Measurements from ENCODE around the gene RPL26.
"Not testable (repeated sequence)": the region's sequence is repeated elsewhere in the genome, so short reads cannot be mapped to it uniquely, and the experiment has no call there.

The RPL26 gene

DNA sequence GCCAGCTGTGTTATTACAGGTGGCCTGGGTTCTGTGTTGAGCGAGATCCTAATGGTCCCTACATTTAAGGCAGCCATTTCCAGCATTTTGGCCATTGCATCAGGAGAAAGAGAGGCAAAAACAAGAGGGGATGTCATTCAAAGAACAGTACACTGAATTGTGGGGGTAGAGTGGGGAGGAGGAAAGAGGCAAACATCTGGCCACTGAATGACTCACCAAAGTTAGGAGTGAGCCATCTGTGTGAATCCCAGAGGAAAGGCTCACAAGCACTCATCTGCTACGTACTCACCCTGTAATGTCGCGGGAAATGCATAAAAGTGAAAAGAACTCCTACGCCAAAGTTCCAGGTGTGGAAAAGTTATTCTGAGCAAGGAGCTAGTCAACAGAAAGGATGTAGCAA, 23.2 kb downstream of the RPL26 start:
- no peak for DNase-seq (ENCODE audit: low read depth)
- TF ChIP-seq, protein P1, sequence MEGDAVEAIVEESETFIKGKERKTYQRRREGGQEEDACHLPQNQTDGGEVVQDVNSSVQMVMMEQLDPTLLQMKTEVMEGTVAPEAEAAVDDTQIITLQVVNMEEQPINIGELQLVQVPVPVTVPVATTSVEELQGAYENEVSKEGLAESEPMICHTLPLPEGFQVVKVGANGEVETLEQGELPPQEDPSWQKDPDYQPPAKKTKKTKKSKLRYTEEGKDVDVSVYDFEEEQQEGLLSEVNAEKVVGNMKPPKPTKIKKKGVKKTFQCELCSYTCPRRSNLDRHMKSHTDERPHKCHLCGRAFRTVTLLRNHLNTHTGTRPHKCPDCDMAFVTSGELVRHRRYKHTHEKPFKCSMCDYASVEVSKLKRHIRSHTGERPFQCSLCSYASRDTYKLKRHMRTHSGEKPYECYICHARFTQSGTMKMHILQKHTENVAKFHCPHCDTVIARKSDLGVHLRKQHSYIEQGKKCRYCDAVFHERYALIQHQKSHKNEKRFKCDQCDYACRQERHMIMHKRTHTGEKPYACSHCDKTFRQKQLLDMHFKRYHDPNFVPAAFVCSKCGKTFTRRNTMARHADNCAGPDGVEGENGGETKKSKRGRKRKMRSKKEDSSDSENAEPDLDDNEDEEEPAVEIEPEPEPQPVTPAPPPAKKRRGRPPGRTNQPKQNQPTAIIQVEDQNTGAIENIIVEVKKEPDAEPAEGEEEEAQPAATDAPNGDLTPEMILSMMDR (IDR thresholded peaks at IDR 0.05; ENCODE audit: control insufficient read depth, insufficient read depth, low read depth, low read length, missing control alignments), result no peak
- H3K4me3 ChIP-seq (ENCODE audit: control insufficient read depth, low read depth, low read length), result no peak overlapping the region

DNA sequence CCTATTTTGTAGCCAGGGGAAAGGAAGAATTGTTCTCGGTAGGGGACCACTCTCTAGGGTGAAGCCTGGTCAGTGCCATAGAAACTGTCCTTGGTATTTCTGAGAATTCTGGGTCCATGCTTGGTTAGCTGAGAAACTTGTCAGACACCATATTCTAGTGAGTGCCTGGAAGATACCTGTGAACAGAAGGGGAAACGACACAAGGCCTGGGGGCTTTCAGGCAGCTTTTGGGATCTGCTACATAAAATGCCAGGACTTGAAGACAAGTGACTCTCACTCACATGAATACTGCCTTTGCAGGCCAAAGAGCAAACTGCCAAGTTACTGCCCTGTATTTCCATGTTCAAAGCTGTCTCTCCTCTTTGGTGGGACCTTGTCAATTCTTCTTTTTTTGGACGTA, 25.1 kb downstream of the RPL26 start:
- no peak for DNase-seq (ENCODE audit: low read depth)

DNA sequence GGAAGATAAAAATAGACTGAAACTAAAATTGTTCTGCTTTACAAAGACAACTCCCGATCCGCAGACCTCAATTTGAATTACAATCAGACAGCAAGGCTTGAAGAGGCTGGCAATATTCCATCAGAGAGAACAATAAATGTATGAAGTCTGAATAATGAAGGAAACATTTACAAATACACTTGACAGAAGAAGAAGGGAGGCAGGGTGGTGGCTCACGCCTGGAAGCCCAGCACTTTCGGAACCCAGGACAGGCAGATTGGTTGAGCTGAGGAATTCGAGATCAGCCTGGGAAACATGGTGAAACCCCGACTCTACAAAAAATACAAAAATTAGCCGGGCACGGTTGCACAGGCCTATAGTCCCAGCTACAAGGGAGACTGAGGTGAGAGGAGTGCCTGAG, 28.8 kb downstream of the RPL26 start:
- TF ChIP-seq, protein P1 (IDR thresholded peaks at IDR 0.05; ENCODE audit: control insufficient read depth, insufficient read depth, low read depth, low read length, missing control alignments), result no peak
- H3K4me3 ChIP-seq (ENCODE audit: control insufficient read depth, low read depth, low read length), result no peak overlapping the region
- DNase-seq (ENCODE audit: low read depth), result no peak

More for the DNA sequence above, 25.1 kb downstream of the RPL26 start:
- H3K4me3 ChIP-seq (ENCODE audit: control insufficient read depth, low read depth, low read length), result no peak overlapping the region
- TF ChIP-seq, protein P1 (IDR thresholded peaks at IDR 0.05; ENCODE audit: control insufficient read depth, insufficient read depth, low read depth, low read length, missing control alignments), result no peak

DNA sequence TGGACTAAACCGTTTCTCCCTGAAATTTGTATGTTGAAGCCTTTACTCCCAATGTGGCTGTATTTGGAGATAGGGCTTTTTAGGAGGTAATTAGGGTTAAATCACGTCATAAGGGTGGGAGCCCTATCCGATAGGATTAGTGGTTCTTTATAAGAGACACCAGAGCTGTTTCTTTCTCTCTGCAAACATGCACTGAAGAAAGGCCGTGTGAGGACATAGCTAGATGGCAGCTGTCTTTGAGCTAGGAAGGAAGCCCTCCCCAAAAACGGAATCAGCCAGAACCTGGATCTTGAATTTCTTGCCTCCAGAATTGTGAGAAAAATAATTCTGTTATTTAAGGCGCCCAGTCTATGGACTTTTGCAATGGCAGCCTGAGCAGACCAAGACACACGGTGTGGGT, 29.3 kb downstream of the RPL26 start:
- TF ChIP-seq, protein P1 (IDR thresholded peaks at IDR 0.05; ENCODE audit: control insufficient read depth, insufficient read depth, low read depth, low read length, missing control alignments), result no peak
- DNase-seq (ENCODE audit: low read depth), result no peak
- no peak overlapping the region for H3K4me3 ChIP-seq (ENCODE audit: control insufficient read depth, low read depth, low read length)

DNA sequence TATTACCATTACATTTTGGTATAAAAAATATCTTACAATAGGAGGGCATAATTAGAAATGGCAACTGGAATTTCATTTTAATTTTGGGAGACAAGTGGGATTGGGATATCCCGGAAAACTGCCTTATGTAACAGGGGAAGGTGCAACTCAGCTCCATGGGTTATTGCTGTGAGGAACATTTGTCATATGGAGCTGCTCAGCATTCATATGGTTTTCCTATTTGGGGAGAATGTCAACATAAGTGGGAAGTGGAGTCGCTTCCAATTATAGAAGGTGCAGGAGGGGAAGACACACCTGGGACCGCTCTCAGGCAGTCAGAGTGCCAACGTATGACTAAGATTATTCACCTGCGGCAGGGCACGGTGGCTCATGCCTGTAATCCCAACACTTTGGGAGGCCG, 32.7 kb downstream of the RPL26 start:
- no peak for DNase-seq (ENCODE audit: low read depth)
- TF ChIP-seq, protein P1 (IDR thresholded peaks at IDR 0.05; ENCODE audit: control insufficient read depth, insufficient read depth, low read depth, low read length, missing control alignments), result no peak
- H3K4me3 ChIP-seq (ENCODE audit: control insufficient read depth, low read depth, low read length), result no peak overlapping the region

DNA sequence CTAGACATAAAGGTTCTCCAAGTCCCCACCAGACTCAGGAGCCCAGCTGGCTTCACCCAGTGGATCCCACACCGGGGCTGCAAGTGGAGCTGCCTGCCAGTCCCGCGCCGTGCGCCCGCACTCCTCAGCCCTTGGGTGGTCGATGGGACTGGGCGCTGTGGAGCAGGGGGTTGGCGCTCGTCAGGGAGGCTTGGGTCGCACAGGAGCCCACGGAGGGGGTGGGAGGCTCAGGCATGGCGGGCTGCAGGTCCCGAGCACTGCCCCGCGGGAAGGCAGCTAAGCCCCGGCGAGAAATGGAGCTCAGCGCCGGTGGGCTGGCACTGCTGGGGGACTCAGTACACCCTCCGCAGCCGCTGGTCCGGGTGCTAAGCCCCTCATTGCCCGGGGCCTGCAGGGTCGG, 36.0 kb downstream of the RPL26 start:
- not testable (repeated sequence) for H3K4me3 ChIP-seq (ENCODE audit: control insufficient read depth, low read depth, low read length); DNase-seq (ENCODE audit: low read depth)

DNA sequence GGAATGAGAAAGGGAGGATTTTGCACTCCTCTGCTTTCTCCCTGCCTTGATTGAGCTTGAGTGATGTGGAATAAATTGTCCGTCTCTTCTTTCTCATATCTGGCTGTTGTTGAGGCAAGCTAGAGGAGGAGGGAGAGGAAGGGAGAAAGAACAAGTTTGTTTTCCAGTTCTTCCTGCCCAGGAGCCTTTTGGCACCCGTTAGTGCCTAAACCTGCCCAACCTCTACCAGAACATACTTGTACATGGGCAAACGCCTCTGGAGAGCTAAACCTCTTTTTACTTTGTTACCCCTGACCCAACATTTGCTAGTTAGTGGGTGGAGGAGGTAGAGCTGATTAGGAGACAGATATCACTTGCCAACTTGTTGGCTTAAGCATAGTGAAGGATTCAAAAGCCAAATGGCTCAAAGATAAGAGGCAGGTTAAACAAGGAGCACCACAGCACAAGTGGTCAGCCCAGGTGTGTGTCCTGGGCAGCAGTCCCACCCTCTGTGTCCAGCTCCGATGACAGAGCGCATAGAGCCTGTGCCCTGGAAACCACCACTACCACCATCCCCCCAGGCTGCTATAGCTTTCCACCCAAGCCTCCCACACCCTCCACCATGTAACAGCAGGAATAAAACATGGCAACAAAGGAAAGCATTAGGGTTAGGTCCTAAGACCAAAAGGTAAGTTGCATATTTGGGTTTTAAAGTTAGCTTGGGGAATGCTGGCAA, 36.9 kb downstream of the RPL26 start:
- no peak for DNase-seq (ENCODE audit: low read depth)
- H3K4me3 ChIP-seq (ENCODE audit: control insufficient read depth, low read depth, low read length), result no peak overlapping the region
- TF ChIP-seq, protein P1 (IDR thresholded peaks at IDR 0.05; ENCODE audit: control insufficient read depth, insufficient read depth, low read depth, low read length, missing control alignments), result no peak
